HepG2 (cell line): Measurements from ENCODE around the gene SRRM1. TPM values are rescaled to one million over a fixed set of nuclear protein-coding genes. Genes with fewer than 3 reads are reported as not detected.

ENCODE experiments used
- BHLHE40 ChIP-seq: IDR thresholded peaks from 2 replicates; pipeline ENCODE4 v1.6.1; 2011; ENCODE audit warnings: low read length, improper control_type of control experiment
- CBFB ChIP-seq: sonication (generic); formaldehyde crosslinking; IDR thresholded peaks from 2 replicates; pipeline ENCODE4 v1.4.0; 2020; ENCODE audit warnings: missing genetic modification reagents
- GATAD2A ChIP-seq: IDR thresholded peaks from 2 replicates; pipeline ENCODE4 v1.6.1; 2016
- HCFC1 ChIP-seq: fragments of 150-350 bp; IDR thresholded peaks from 2 replicates; pipeline ENCODE4 v1.6.1; 2014; ENCODE audit warnings: low read depth, low read length
- HOXA5 ChIP-seq: sonication (generic); formaldehyde crosslinking; IDR thresholded peaks from 2 replicates; pipeline ENCODE4 v1.4.0; 2020; ENCODE audit warnings: missing genetic modification reagents
- PHF21A ChIP-seq: sonication (generic); formaldehyde crosslinking; IDR thresholded peaks from 2 replicates; pipeline ENCODE4 v1.5.0; 2020; ENCODE audit warnings: mild to moderate bottlenecking, missing genetic modification reagents
- POLR2AphosphoS5 ChIP-seq: IDR thresholded peaks from 2 replicates; pipeline ENCODE4 v1.6.1; 2012; ENCODE audit warnings: low read depth, low read length
- SP140L ChIP-seq: sonication (generic); formaldehyde crosslinking; IDR thresholded peaks from 2 replicates; pipeline ENCODE4 v1.4.0; 2020; ENCODE audit warnings: missing genetic modification reagents, borderline replicate concordance
- TARDBP ChIP-seq: sonication (generic); formaldehyde crosslinking; IDR thresholded peaks from 2 replicates; pipeline ENCODE4 v1.8.0; 2022; ENCODE audit warnings: mild to moderate bottlenecking, missing genetic modification reagents
- YY1 ChIP-seq: IDR thresholded peaks from 2 replicates; pipeline ENCODE4 v1.6.1; 2011; ENCODE audit warnings: low read length, low read depth, moderate library complexity, mild to moderate bottlenecking; ENCODE audit not compliant: insufficient read depth, insufficient replicate concordance
- ZNF225 ChIP-seq: sonication (generic); formaldehyde crosslinking; IDR thresholded peaks from 2 replicates; pipeline ENCODE4 v1.4.0; 2020; ENCODE audit warnings: mild to moderate bottlenecking, missing genetic modification reagents
- ZNF354B ChIP-seq: sonication (generic); formaldehyde crosslinking; IDR thresholded peaks from 2 replicates; pipeline ENCODE4 v1.8.0; 2022; ENCODE audit warnings: mild to moderate bottlenecking, missing genetic modification reagents
- ZNF780A ChIP-seq: sonication (generic); formaldehyde crosslinking; IDR thresholded peaks from 2 replicates; pipeline ENCODE4 v1.8.0; 2022; ENCODE audit warnings: mild to moderate bottlenecking, missing genetic modification reagents, moderate library complexity
- ZSCAN30 ChIP-seq: sonication (generic); formaldehyde crosslinking; IDR thresholded peaks from 2 replicates; pipeline ENCODE4 v1.5.0; 2020; ENCODE audit warnings: mild to moderate bottlenecking, missing genetic modification reagents
- polyA plus RNA-seq, 8 experiments: library from polyadenylated mRNA; depleted of rRNA in 3 of 8; stranded (reverse) in 7 of 8; unstranded in 1 of 8; fragments of >200 nt; fragmentation: Illumina TruSeq in 4 of 8; extraction: Trizol in 4 of 8; gene quantifications; 2 replicates each; pipeline versions ENCODE4 v1.2.1 to v1.2.3, GENCODE V29; 2011 to 2016; ENCODE audit warnings: low read depth in 4 of 8, missing spikeins in 1 of 8, mixed read lengths in 1 of 8; ENCODE audit not compliant: insufficient read depth in 1 of 8
- total RNA-seq, 5 experiments: library from RNA; depleted of rRNA; stranded (reverse); fragments of >200 nt; fragmentation: Illumina TruSeq; extraction: Trizol; gene quantifications; 2 replicates each; pipeline ENCODE4 v1.2.3, GENCODE V29; 2016; ENCODE audit warnings: low read depth in 1 of 5
- TF ChIP-seq, protein P1 (sequence below): sonication (generic); formaldehyde crosslinking; IDR thresholded peaks from 2 replicates; pipeline ENCODE4 v1.4.0; 2020; ENCODE audit warnings: missing genetic modification reagents
- TF ChIP-seq, protein P2 (sequence below): sonication (generic); formaldehyde crosslinking; IDR thresholded peaks from 2 replicates; pipeline ENCODE4 v1.5.1; 2020; ENCODE audit warnings: mild to moderate bottlenecking, missing genetic modification reagents, borderline replicate concordance
- TF ChIP-seq, protein P3 (sequence below): IDR thresholded peaks from 2 replicates; pipeline ENCODE4 v1.6.1; 2016
- TF ChIP-seq, protein P4 (sequence below): sonication (generic); formaldehyde crosslinking; IDR thresholded peaks from 2 replicates; pipeline ENCODE4 v1.8.0; 2022; ENCODE audit warnings: missing genetic modification reagents, mild to moderate bottlenecking, inconsistent platforms, borderline replicate concordance

SRRM1 gene
- total and polyA plus RNA-seq, 2 of the 13 experiments (the other 11 are each of a cell fraction or from before 2014, with no cell fraction given), result 31.6 to 44.5 TPM

DNA sequence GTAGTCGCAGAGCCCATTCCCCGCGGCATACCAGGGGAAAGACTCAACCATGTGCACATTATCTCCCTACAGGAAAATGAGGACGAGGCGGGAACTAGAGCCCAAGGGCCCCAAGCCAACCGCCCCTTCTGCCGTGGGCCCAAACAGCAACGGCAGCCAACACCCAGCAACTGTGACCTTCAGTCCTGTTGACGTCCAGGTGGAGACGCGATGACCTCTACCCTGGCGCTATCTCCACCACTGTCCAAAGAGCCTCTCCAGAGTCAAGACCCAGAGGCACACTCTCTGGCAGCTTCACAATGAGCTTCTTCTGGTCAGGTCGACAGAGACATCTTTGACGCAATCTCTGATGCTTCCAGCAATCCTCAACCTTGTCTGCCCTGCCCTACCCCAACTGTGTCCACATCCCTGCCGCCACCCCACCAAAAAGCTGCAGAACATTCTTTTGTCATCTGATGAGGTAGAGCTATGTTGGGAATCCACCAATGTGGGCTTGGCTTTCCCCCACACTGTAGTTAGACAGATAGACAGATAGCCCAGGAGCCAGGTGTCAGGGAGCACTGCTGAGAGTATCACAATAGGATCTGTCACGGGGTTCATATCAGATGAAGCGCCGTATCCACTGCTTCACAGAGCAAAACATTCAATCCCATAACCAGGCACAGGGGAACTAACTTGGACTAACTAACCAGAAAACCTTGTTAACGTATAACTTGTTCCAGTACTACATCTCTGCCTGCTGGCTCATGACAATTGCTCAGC is 37.4 kb upstream of the SRRM1 start (continued):
- TF ChIP-seq TARDBP (CRISPR knock-in tag), result no peak
- TF ChIP-seq, protein P1, sequence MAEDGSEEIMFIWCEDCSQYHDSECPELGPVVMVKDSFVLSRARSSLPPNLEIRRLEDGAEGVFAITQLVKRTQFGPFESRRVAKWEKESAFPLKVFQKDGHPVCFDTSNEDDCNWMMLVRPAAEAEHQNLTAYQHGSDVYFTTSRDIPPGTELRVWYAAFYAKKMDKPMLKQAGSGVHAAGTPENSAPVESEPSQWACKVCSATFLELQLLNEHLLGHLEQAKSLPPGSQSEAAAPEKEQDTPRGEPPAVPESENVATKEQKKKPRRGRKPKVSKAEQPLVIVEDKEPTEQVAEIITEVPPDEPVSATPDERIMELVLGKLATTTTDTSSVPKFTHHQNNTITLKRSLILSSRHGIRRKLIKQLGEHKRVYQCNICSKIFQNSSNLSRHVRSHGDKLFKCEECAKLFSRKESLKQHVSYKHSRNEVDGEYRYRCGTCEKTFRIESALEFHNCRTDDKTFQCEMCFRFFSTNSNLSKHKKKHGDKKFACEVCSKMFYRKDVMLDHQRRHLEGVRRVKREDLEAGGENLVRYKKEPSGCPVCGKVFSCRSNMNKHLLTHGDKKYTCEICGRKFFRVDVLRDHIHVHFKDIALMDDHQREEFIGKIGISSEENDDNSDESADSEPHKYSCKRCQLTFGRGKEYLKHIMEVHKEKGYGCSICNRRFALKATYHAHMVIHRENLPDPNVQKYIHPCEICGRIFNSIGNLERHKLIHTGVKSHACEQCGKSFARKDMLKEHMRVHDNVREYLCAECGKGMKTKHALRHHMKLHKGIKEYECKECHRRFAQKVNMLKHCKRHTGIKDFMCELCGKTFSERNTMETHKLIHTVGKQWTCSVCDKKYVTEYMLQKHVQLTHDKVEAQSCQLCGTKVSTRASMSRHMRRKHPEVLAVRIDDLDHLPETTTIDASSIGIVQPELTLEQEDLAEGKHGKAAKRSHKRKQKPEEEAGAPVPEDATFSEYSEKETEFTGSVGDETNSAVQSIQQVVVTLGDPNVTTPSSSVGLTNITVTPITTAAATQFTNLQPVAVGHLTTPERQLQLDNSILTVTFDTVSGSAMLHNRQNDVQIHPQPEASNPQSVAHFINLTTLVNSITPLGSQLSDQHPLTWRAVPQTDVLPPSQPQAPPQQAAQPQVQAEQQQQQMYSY, result no peak
- no peak for TF ChIP-seq ZNF780A
- peak; percentile 39; the same call in 1 of the 2 replicates for TF ChIP-seq ZNF225 (CRISPR knock-in tag)
- TF ChIP-seq, protein P2, sequence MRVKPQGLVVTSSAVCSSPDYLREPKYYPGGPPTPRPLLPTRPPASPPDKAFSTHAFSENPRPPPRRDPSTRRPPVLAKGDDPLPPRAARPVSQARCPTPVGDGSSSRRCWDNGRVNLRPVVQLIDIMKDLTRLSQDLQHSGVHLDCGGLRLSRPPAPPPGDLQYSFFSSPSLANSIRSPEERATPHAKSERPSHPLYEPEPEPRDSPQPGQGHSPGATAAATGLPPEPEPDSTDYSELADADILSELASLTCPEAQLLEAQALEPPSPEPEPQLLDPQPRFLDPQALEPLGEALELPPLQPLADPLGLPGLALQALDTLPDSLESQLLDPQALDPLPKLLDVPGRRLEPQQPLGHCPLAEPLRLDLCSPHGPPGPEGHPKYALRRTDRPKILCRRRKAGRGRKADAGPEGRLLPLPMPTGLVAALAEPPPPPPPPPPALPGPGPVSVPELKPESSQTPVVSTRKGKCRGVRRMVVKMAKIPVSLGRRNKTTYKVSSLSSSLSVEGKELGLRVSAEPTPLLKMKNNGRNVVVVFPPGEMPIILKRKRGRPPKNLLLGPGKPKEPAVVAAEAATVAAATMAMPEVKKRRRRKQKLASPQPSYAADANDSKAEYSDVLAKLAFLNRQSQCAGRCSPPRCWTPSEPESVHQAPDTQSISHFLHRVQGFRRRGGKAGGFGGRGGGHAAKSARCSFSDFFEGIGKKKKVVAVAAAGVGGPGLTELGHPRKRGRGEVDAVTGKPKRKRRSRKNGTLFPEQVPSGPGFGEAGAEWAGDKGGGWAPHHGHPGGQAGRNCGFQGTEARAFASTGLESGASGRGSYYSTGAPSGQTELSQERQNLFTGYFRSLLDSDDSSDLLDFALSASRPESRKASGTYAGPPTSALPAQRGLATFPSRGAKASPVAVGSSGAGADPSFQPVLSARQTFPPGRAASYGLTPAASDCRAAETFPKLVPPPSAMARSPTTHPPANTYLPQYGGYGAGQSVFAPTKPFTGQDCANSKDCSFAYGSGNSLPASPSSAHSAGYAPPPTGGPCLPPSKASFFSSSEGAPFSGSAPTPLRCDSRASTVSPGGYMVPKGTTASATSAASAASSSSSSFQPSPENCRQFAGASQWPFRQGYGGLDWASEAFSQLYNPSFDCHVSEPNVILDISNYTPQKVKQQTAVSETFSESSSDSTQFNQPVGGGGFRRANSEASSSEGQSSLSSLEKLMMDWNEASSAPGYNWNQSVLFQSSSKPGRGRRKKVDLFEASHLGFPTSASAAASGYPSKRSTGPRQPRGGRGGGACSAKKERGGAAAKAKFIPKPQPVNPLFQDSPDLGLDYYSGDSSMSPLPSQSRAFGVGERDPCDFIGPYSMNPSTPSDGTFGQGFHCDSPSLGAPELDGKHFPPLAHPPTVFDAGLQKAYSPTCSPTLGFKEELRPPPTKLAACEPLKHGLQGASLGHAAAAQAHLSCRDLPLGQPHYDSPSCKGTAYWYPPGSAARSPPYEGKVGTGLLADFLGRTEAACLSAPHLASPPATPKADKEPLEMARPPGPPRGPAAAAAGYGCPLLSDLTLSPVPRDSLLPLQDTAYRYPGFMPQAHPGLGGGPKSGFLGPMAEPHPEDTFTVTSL (CRISPR knock-in tag), result no peak
- TF ChIP-seq SP140L (CRISPR knock-in tag), result no peak
- no peak for TF ChIP-seq HCFC1
- no peak for TF ChIP-seq HOXA5
- TF ChIP-seq, protein P3, sequence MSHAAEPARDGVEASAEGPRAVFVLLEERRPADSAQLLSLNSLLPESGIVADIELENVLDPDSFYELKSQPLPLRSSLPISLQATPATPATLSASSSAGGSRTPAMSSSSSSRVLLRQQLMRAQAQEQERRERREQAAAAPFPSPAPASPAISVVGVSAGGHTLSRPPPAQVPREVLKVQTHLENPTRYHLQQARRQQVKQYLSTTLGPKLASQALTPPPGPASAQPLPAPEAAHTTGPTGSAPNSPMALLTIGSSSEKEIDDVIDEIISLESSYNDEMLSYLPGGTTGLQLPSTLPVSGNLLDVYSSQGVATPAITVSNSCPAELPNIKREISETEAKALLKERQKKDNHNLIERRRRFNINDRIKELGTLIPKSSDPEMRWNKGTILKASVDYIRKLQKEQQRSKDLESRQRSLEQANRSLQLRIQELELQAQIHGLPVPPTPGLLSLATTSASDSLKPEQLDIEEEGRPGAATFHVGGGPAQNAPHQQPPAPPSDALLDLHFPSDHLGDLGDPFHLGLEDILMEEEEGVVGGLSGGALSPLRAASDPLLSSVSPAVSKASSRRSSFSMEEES (CRISPR knock-in tag), result no peak
- no peak for TF ChIP-seq BHLHE40
- no peak for TF ChIP-seq ZSCAN30 (CRISPR knock-in tag)
- TF ChIP-seq PHF21A (CRISPR knock-in tag), result no peak; the same call in 1 of the 2 replicates
- TF ChIP-seq YY1, result peak; percentile 32
- no peak for TF ChIP-seq ZNF354B (CRISPR knock-in tag)
- no peak for TF ChIP-seq POLR2AphosphoS5
- TF ChIP-seq, protein P4, sequence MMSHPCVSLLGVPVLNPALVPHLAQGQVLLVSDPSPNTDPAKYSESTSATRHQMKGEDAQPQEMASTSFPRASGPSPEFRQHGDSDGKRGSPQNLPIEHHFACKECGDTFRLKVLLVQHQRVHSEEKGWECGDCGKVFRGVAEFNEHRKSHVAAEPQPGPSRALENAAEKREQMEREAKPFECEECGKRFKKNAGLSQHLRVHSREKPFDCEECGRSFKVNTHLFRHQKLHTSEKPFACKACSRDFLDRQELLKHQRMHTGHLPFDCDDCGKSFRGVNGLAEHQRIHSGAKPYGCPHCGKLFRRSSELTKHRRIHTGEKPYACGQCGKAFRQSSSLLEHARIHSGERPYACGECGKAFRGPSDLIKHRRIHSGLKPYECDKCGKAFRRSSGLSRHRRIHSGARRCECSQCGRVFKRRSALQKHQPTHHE, result no peak
- peak; percentile 63 for TF ChIP-seq GATAD2A
- TF ChIP-seq CBFB (CRISPR knock-in tag), result no peak
